ENCODE data around the gene C6orf52. TPM values are rescaled to one million over a fixed set of nuclear protein-coding genes. Genes with fewer than 3 reads are reported as not detected.

Gene C6orf52
- total and polyA plus RNA-seq, 2 of the 13 experiments (the other 11 are each of a cell fraction or from before 2014, with no cell fraction given): 0.50 to 0.53 TPM

DNA sequence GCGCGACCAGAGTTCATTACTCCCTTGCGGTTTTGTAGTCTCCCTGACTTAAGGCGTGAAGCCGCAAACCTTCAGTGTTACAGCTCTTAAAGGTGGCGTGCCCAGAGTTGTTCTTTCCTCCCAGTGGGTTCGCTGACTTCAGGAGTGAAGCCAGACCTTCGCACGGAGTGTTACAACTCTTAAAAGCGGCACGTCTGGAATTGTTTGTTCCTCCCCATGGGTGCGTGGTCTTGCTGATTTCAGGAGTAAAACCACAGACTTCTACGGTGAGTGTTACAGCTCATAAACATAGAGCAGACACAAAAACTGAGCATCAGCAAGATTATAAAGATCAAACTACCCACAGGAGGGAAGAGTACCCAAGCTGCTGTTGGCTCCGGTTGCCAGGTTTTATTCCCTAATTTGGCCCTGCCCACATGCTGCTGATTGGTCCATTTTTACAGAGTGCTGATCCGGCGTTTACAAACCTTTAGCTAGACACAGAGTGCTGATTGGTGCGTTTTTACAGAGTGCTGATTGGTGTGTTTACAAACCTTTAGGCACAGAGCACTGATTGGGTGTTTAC is 38.8 kb upstream of the C6orf52 start (continued):
- TF ChIP-seq ZNF124 (CRISPR knock-in tag; IDR thresholded peaks at IDR 0.05): no peak
- TF ChIP-seq ZNF251 (CRISPR knock-in tag; IDR thresholded peaks at IDR 0.05): no peak
- no peak for TF ChIP-seq NR2F1 (CRISPR knock-in tag; IDR thresholded peaks at IDR 0.05)
- no peak for TF ChIP-seq TMF1 (CRISPR knock-in tag; IDR thresholded peaks at IDR 0.05; ENCODE audit: low read depth)
- TF ChIP-seq MAFF (IDR thresholded peaks at IDR 0.05; ENCODE audit: low read depth, low read length): peak; percentile 87
- no peak for TF ChIP-seq EZH2 (conservative IDR thresholded peaks at IDR 0.05; ENCODE audit: low read depth, low read length)
- peak; percentile 73 for TF ChIP-seq NFYB (CRISPR knock-in tag; IDR thresholded peaks at IDR 0.05)
- no peak for TF ChIP-seq RAD51 (IDR thresholded peaks at IDR 0.05; ENCODE audit: borderline replicate concordance)
- TF ChIP-seq ZNF484 (CRISPR knock-in tag; IDR thresholded peaks at IDR 0.05; ENCODE audit: borderline replicate concordance, low read depth): no peak
- no peak for TF ChIP-seq TBP (CRISPR knock-in tag; IDR thresholded peaks at IDR 0.05)

DNA sequence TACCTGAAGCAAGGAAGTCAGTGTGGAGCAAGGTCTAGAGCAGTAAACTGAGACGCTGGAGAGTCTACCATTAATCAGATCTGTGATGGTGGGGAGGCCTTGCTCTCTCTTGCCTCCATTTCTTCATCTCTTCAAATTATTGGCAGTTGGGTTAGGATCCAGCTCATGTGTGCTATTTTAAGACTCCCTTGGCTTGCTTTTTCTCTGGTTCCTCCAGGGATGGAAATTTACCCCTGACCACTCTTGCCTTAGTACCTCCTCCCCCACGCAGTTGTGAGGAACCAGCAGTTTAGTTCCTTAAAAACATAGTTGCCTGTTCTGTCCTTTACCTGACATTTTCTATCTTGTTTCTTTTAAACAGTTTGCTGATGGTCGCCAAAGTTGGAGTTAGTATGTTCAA is 35.8 kb upstream of the C6orf52 start:
- intact Hi-C loops (cut with micrococcal nuclease; ENCODE audit: unreplicated experiment) (no loop called here), in situ Hi-C loops (cut with HindIII; ENCODE audit: extremely low pct_ligation_motif_present, low pct_unique_long_range_greater_than_20kb) (no loop called here)
- DNase-seq (ENCODE audit: low spot score): no peak
- H3K27ac ChIP-seq (ENCODE audit: extremely low read length, insufficient read depth, low read length): no peak overlapping the region
- peaks cover 14 to 43% of the 10 kb centered on the region in 2 experiments; a peak in 4 of 5 replicates for H3K36me3 ChIP-seq (replicated peaks in 1 of 2; ENCODE audit: control insufficient read depth in 1 of 2, insufficient read depth in 2 of 2, low read length in 2 of 2)
- H3K4me3 ChIP-seq (replicated peaks in 1 of 3; ENCODE audit: insufficient read depth in 1 of 3, low read depth in 2 of 3, low read length in 3 of 3): no peak overlapping the region
- H3K27me3 ChIP-seq (ENCODE audit: control insufficient read depth in 1 of 2, insufficient read depth in 2 of 2, low read length in 2 of 2): no peaks in the 10 kb centered on the region
- H4K20me1 ChIP-seq (ENCODE audit: insufficient read depth, low read length): no peaks in the 10 kb centered on the region
- peaks cover 14% of the 10 kb centered on the region for H3K4me1 ChIP-seq (ENCODE audit: insufficient read depth, low read length)
- H3K79me2 ChIP-seq (ENCODE audit: insufficient read depth, low read length): peaks cover 5% of the 10 kb centered on the region
- no peak for ATAC-seq
- TF ChIP-seq REL (CRISPR knock-in tag; conservative IDR thresholded peaks at IDR 0.05): no peak
- no peak for TF ChIP-seq HNRNPUL1 (IDR thresholded peaks at IDR 0.05; ENCODE audit: low read depth, low read length)
- no peak for TF ChIP-seq ZNF652 (CRISPR knock-in tag; IDR thresholded peaks at IDR 0.05; ENCODE audit: borderline replicate concordance, low read depth)
- no peak for TF ChIP-seq SMC3 (IDR thresholded peaks at IDR 0.05; ENCODE audit: low read length)
- TF ChIP-seq SRF (IDR thresholded peaks at IDR 0.05; ENCODE audit: low read depth, low read length): no peak
- no peak for TF ChIP-seq TBX2 (CRISPR knock-in tag; IDR thresholded peaks at IDR 0.05; ENCODE audit: borderline replicate concordance)
- no peak for TF ChIP-seq ZBTB42 (CRISPR knock-in tag; IDR thresholded peaks at IDR 0.05)
- TF ChIP-seq ZNF383 (CRISPR knock-in tag; IDR thresholded peaks at IDR 0.05; ENCODE audit: borderline replicate concordance): no peak
- FAIRE-seq: no peak
- H2AFZ ChIP-seq (ENCODE audit: low read length): no peak overlapping the region
- H3K4me2 ChIP-seq (ENCODE audit: low read depth, low read length): no peak overlapping the region
- CTCF ChIA-PET (ENCODE audit: low intra/inter-chr PET ratio, low total read pairs): no interaction called here
- POLR2A ChIA-PET: interaction anchor here (8.3 kb wide), 1 partner anchor 9 kb away, joined by 71 read pairs; the partner anchor contains the start of gene TMEM14C
- no TSS peak for BruUV-seq (replicated peaks)
- WGBS (ENCODE audit: low lambda C conversion rate): 99% methylated on average over 3 of the region's 3 CpGs
- H3K9me3 ChIP-seq (ENCODE audit: low read length): no peaks in the 10 kb centered on the region
- H3K9ac ChIP-seq (ENCODE audit: insufficient read depth, low read depth, low read length): no peak overlapping the region
